HepG2 (cell line): ENCODE results near the gene CDC42EP4. TPM values are rescaled to one million over a fixed set of nuclear protein-coding genes. Genes with fewer than 3 reads are reported as not detected.
A peak's percentile ranks its signal among the peaks of the same experiment; 100 is the strongest.

Source experiments
- ATAC-seq: fragments of 200-7000 bp; cut with Tn5 transposase; 3 replicates; pipeline ENCODE4 v1.9.1; 2020; ENCODE audit warnings: mild to moderate bottlenecking, moderate library complexity
- BruUV-seq: library from RNA; stranded (reverse); fragments of 400-500 nt; replicated peaks from 2 replicates; lab custom pipeline; 2021; lab: Mats Ljungman, UMichigan
- CTCF ChIA-PET: fragments of 300-600 bp; formaldehyde crosslinking; extraction: SDS; loops from one replicate; lab custom pipeline; 2021; ENCODE audit warnings: low total read pairs, inconsistent platforms, low intra/inter-chr PET ratio; lab: Yijun Ruan, JAX
- POLR2A ChIA-PET: fragments of 350-600 bp; sonication (Branson Sonifier 250); formaldehyde crosslinking; loops from one replicate; lab custom pipeline; 2020; ENCODE audit warnings: antibody characterized with exemption, inconsistent platforms; lab: Yijun Ruan, JAX
- DNase-seq: peaks from one replicate; pipeline ENCODE4 v3.0.0-alpha.2; 2015; ENCODE audit warnings: low spot score
- FAIRE-seq: peaks from 3 replicates; lab custom pipeline; 2011; peaks lifted over from hg19 to GRCh38; lab: Jason Lieb, UNC
- H2AFZ ChIP-seq: one replicate; pipeline ENCODE4 v1.6.1; 2011; ENCODE audit warnings: low read length, inconsistent platforms
- H3K27ac ChIP-seq: fragments of 300-600 bp; 3 replicates; pipeline ENCODE4 v1.8.0; 2011; ENCODE audit warnings: mixed run types, mild to moderate bottlenecking, mixed read lengths, low read length, inconsistent platforms; ENCODE audit not compliant: insufficient read depth; ENCODE audit errors: extremely low read length
- H3K27me3 ChIP-seq, 2 experiments: fragments of 200-600 bp in 1 of 2; 2 replicates in 1 of 2; 3 replicates in 1 of 2; pipeline versions ENCODE4 v1.6.0 to v1.8.0; 2011; ENCODE audit warnings: low read length in 2 of 2, mild to moderate bottlenecking in 2 of 2, moderate library complexity in 2 of 2, inconsistent platforms in 1 of 2; ENCODE audit not compliant: insufficient read depth in 2 of 2, control insufficient read depth in 1 of 2
- H3K36me3 ChIP-seq, 2 experiments: fragments of 200-600 bp in 1 of 2; replicated peaks in 1 of 2; 2 replicates in 1 of 2; 3 replicates in 1 of 2; pipeline versions ENCODE4 v1.5.1 to v1.8.0; 2011; ENCODE audit warnings: low read length in 2 of 2, inconsistent platforms in 1 of 2; ENCODE audit not compliant: insufficient read depth in 2 of 2, control insufficient read depth in 1 of 2
- H3K4me1 ChIP-seq: 2 replicates; pipeline ENCODE4 v1.5.1; 2012; ENCODE audit warnings: low read length, inconsistent platforms; ENCODE audit not compliant: insufficient read depth
- H3K4me2 ChIP-seq: 2 replicates; pipeline ENCODE4 v1.6.0; 2011; ENCODE audit warnings: low read depth, low read length, inconsistent platforms
- H3K4me3 ChIP-seq, 3 experiments: fragments of 200-600 bp in 1 of 3; sonication (generic), shearing (Covaris generic) in 1 of 3; replicated peaks in 1 of 3; 2 replicates each; pipeline ENCODE4 v1.5.1; 2011 to 2016; ENCODE audit warnings: low read length in 3 of 3, inconsistent platforms in 2 of 3, low read depth in 2 of 3, mild to moderate bottlenecking in 2 of 3, control low read depth in 1 of 3, mixed read lengths in 1 of 3; ENCODE audit not compliant: insufficient read depth in 1 of 3
- H3K79me2 ChIP-seq: one replicate; pipeline ENCODE4 v1.6.1; 2011; ENCODE audit warnings: low read length, inconsistent platforms; ENCODE audit not compliant: insufficient read depth
- H3K9ac ChIP-seq: 2 replicates; pipeline ENCODE4 v1.6.0; 2011; ENCODE audit warnings: mild to moderate bottlenecking, low read depth, low read length, inconsistent platforms; ENCODE audit not compliant: insufficient read depth
- H3K9me3 ChIP-seq: 2 replicates; pipeline ENCODE4 v1.5.1; 2012; ENCODE audit warnings: mild to moderate bottlenecking, low read length
- H4K20me1 ChIP-seq: 2 replicates; pipeline ENCODE4 v1.6.0; 2011; ENCODE audit warnings: inconsistent platforms, mild to moderate bottlenecking, low read length, moderate library complexity; ENCODE audit not compliant: insufficient read depth
- ATM ChIP-seq: fragments of 450-650 bp; IDR thresholded peaks from 2 replicates; pipeline ENCODE4 v1.7.1; 2017; ENCODE audit warnings: mild to moderate bottlenecking, borderline replicate concordance
- KDM3A ChIP-seq: IDR thresholded peaks from 2 replicates; pipeline ENCODE4 v1.6.1; 2018; ENCODE audit warnings: low read depth, missing compliant biosample characterization
- KLF12 ChIP-seq: sonication (generic); formaldehyde crosslinking; IDR thresholded peaks from 2 replicates; pipeline ENCODE4 v1.4.0; 2020; ENCODE audit warnings: missing genetic modification reagents, borderline replicate concordance
- ZMAT3 ChIP-seq: sonication (generic); formaldehyde crosslinking; conservative IDR thresholded peaks from 2 replicates; pipeline ENCODE4 v1.7.0; 2021; ENCODE audit warnings: missing genetic modification reagents
- ZNF121 ChIP-seq: sonication (generic); formaldehyde crosslinking; IDR thresholded peaks from 2 replicates; pipeline ENCODE4 v1.5.0; 2020; ENCODE audit warnings: mild to moderate bottlenecking, missing genetic modification reagents
- WGBS: methylation state at CpG from one replicate; pipeline ENCODE4 v1.1.6; 2017; ENCODE audit warnings: low lambda C conversion rate; 5-methylcytosine and 5-hydroxymethylcytosine counted together
- in situ Hi-C: cut with HindIII; loops from 2 replicates; pipeline ENCODE4 v1.10.0; 2017; ENCODE audit warnings: low pct_unique_long_range_greater_than_20kb; ENCODE audit not compliant: extremely low pct_ligation_motif_present
- intact Hi-C: fragments of 100-400 bp; cut with micrococcal nuclease; formaldehyde crosslinking; loops from one replicate; pipeline ENCODE4 v1.10.0; 2022; ENCODE audit not compliant: unreplicated experiment
- polyA plus RNA-seq, 8 experiments: library from polyadenylated mRNA; depleted of rRNA in 3 of 8; stranded (reverse) in 7 of 8; unstranded in 1 of 8; fragments of >200 nt; fragmentation: Illumina TruSeq in 4 of 8; extraction: Trizol in 4 of 8; gene quantifications; 2 replicates each; pipeline versions ENCODE4 v1.2.1 to v1.2.3, GENCODE V29; 2011 to 2016; ENCODE audit warnings: low read depth in 4 of 8, missing spikeins in 1 of 8, mixed read lengths in 1 of 8; ENCODE audit not compliant: insufficient read depth in 1 of 8
- total RNA-seq, 5 experiments: library from RNA; depleted of rRNA; stranded (reverse); fragments of >200 nt; fragmentation: Illumina TruSeq; extraction: Trizol; gene quantifications; 2 replicates each; pipeline ENCODE4 v1.2.3, GENCODE V29; 2016; ENCODE audit warnings: low read depth in 1 of 5

Gene CDC42EP4
- total and polyA plus RNA-seq, 2 of the 13 experiments (the other 11 are each of a cell fraction or from before 2014, with no cell fraction given): 19.0 to 54.0 TPM

GRCh38 chr17:73305845-73306836 lies 5.7 kb downstream of the CDC42EP4 start:
- Histone ChIP-seq H3K4me1 (peaks cover 75% of the 10 kb centered on the region), H3K4me2 (peak overlapping the region; percentile 21; the same call in 1 of the 2 replicates), H3K9me3 (no peaks in the 10 kb centered on the region), H4K20me1 (peaks cover 48% of the 10 kb centered on the region), H3K79me2 (peaks cover 85% of the 10 kb centered on the region), H3K4me3 (no peak overlapping the region), H3K9ac (no peak overlapping the region), H2AFZ (no peak overlapping the region), H3K27ac (no peak overlapping the region), H3K27me3 (no peaks in the 10 kb centered on the region; a peak in 1 of 5 replicates), H3K36me3 (peaks cover 5 to 10% of the 10 kb centered on the region in 2 experiments; a peak in 3 of 5 replicates)
- CTCF ChIA-PET: no interaction called here
- intact Hi-C loops: no loop called here
- no peak for TF ChIP-seq KLF12
- TF ChIP-seq ZMAT3 (CRISPR knock-in tag): no peak
- TF ChIP-seq ATM: no peak
- peak; percentile 61; the same call in 1 of the 2 replicates for TF ChIP-seq ZNF121 (CRISPR knock-in tag)
- TF ChIP-seq KDM3A (CRISPR knock-in tag): no peak
- BruUV-seq: no TSS peak
- in situ Hi-C loops: no loop called here
- FAIRE-seq (no peak), DNase-seq (no peak), ATAC-seq (no peak)
- POLR2A ChIA-PET: interaction anchor here (6.1 to 8.2 kb wide), 2 partner anchors 9 to 44 kb away, joined by 77 to 204 read pairs; partner anchors contain the start of gene CPSF4L
- WGBS: 90% methylated on average over 11 of the region's 11 CpGs
